CD14-positive monocyte (primary cell): ENCODE data around the gene OSBPL2. TPM values are rescaled to one million over a fixed set of nuclear protein-coding genes. Genes with fewer than 3 reads are reported as not detected.

ENCODE experiments used
- DNase-seq, 3 donors: peaks; one replicate each; pipeline ENCODE4 v3.0.0-alpha.2; 2011 to 2022
- H2AFZ ChIP-seq: 2 replicates; pipeline ENCODE4 v1.6.0; 2012; ENCODE audit warnings: mild to moderate bottlenecking, low read depth, low read length, inconsistent platforms; ENCODE audit not compliant: insufficient read depth, poor library complexity, severe bottlenecking
- H3K27ac ChIP-seq, 2 donors: 1 replicate in 1 of 2; 2 replicates in 1 of 2; pipeline ENCODE4 v1.5.1; 2012 to 2013; ENCODE audit warnings: low read length in 2 of 2, control low read depth in 1 of 2, inconsistent platforms in 1 of 2, low read depth in 1 of 2, mild to moderate bottlenecking in 1 of 2
- H3K27me3 ChIP-seq, 2 donors: one replicate each; pipeline versions ENCODE4 v1.6.0 to v1.6.1; 2011 to 2013; ENCODE audit warnings: low read length in 2 of 2; ENCODE audit not compliant: control insufficient read depth in 2 of 2, insufficient read depth in 2 of 2
- H3K36me3 ChIP-seq, 2 donors: replicated peaks in 1 of 2; 1 replicate in 1 of 2; 2 replicates in 1 of 2; pipeline versions ENCODE4 v1.5.1 to v1.6.1; 2012 to 2013; ENCODE audit warnings: low read length in 2 of 2, control low read depth in 1 of 2, inconsistent platforms in 1 of 2, mild to moderate bottlenecking in 1 of 2; ENCODE audit not compliant: insufficient read depth in 2 of 2, control insufficient read depth in 1 of 2
- H3K4me1 ChIP-seq, 2 donors: 1 replicate in 1 of 2; 2 replicates in 1 of 2; pipeline versions ENCODE4 v1.5.1 to v1.6.1; 2012 to 2013; ENCODE audit warnings: low read length in 2 of 2, control low read depth in 1 of 2, inconsistent platforms in 1 of 2, mild to moderate bottlenecking in 1 of 2, moderate library complexity in 1 of 2; ENCODE audit not compliant: insufficient read depth in 2 of 2, control insufficient read depth in 1 of 2
- H3K4me2 ChIP-seq: replicated peaks from 2 replicates; pipeline ENCODE3; 2012; ENCODE audit warnings: low read length, moderate library complexity, mild to moderate bottlenecking; ENCODE audit not compliant: poor library complexity, severe bottlenecking; ENCODE audit errors: extremely low read depth
- H3K4me3 ChIP-seq, 3 experiments: fragments of 200-600 bp in 1 of 3; sonication (generic) in 1 of 3; replicated peaks in 1 of 3; 1 replicate in 2 of 3; 2 replicates in 1 of 3; pipeline ENCODE4 v1.5.1; 2011 to 2013; ENCODE audit warnings: low read length in 3 of 3, mild to moderate bottlenecking in 3 of 3, control low read depth in 2 of 3, low read depth in 2 of 3, inconsistent platforms in 1 of 3, moderate library complexity in 1 of 3
- H3K79me2 ChIP-seq: 2 replicates; pipeline ENCODE4 v1.6.0; 2012; ENCODE audit warnings: mild to moderate bottlenecking, control low read depth, inconsistent platforms, low read length, moderate library complexity; ENCODE audit not compliant: insufficient read depth
- H3K9ac ChIP-seq: 2 replicates; pipeline ENCODE4 v1.6.0; 2017; ENCODE audit warnings: low read length, mild to moderate bottlenecking; ENCODE audit not compliant: insufficient read depth, poor library complexity, severe bottlenecking
- H3K9me3 ChIP-seq, 2 donors: replicated peaks in 1 of 2; 1 replicate in 1 of 2; 2 replicates in 1 of 2; pipeline versions ENCODE4 v1.5.1 to v1.6.1; 2012 to 2013; ENCODE audit warnings: low read length in 2 of 2, control low read depth in 1 of 2; ENCODE audit not compliant: control insufficient read depth in 1 of 2, insufficient read depth in 1 of 2
- H4K20me1 ChIP-seq: 2 replicates; pipeline ENCODE4 v1.6.0; 2012; ENCODE audit warnings: mild to moderate bottlenecking, low read length, control low read depth, moderate library complexity; ENCODE audit not compliant: insufficient read depth
- H3K27ac Mint-ChIP-seq, 7 donors: one replicate each; pipeline ENCODE4 v1.8.0; 2020; ENCODE audit warnings: mild to moderate bottlenecking in 7 of 7, mixed read lengths in 7 of 7, moderate library complexity in 6 of 7, inconsistent platforms in 2 of 7
- H3K27me3 Mint-ChIP-seq, 3 donors: one replicate each; pipeline ENCODE4 v1.8.0; 2021 to 2022; ENCODE audit warnings: low read depth in 3 of 3, mild to moderate bottlenecking in 3 of 3, mixed read lengths in 3 of 3, moderate library complexity in 3 of 3, inconsistent platforms in 1 of 3
- H3K36me3 Mint-ChIP-seq, 2 donors: one replicate each; pipeline ENCODE4 v1.8.0; 2020; ENCODE audit warnings: mixed read lengths in 2 of 2, inconsistent platforms in 1 of 2, mild to moderate bottlenecking in 1 of 2
- H3K4me1 Mint-ChIP-seq: one replicate; pipeline ENCODE4 v1.8.0; 2020; ENCODE audit warnings: mild to moderate bottlenecking, mixed read lengths
- H3K4me3 Mint-ChIP-seq, 2 donors: one replicate each; pipeline ENCODE4 v1.8.0; 2020; ENCODE audit warnings: mild to moderate bottlenecking in 2 of 2, mixed read lengths in 2 of 2, moderate library complexity in 1 of 2
- H3K9me3 Mint-ChIP-seq, 7 donors: one replicate each; pipeline ENCODE4 v1.8.0; 2020 to 2022; ENCODE audit warnings: mixed read lengths in 7 of 7, mild to moderate bottlenecking in 6 of 7, moderate library complexity in 6 of 7, inconsistent platforms in 2 of 7
- WGBS: methylation state at CpG from one replicate; pipeline ENCODE4 v1.1.5; 2013; ENCODE audit warnings: missing lambda C conversion rate; ENCODE audit not compliant: insufficient coverage; 5-methylcytosine and 5-hydroxymethylcytosine counted together
- intact Hi-C, 2 donors: fragments of 100-400 bp; cut with micrococcal nuclease; formaldehyde crosslinking; loops; one replicate each; pipeline versions ENCODE4 v1.15.0 to v1.15.1; 2023
- polyA plus RNA-seq, 3 donors: library from polyadenylated mRNA; depleted of rRNA in 1 of 3; unstranded in 2 of 3; stranded (reverse) in 1 of 3; fragments of 300-500 nt in 2 of 3; fragments of >200 nt in 1 of 3; fragmentation: Illumina TruSeq in 2 of 3; gene quantifications; 1 replicate in 2 of 3; 2 replicates in 1 of 3; pipeline ENCODE4 v1.2.3, GENCODE V29; 2012 to 2021
- TF ChIP-seq, protein P1 (sequence below): fragments of 200-600 bp; IDR thresholded peaks from one replicate; pipeline ENCODE4 v1.8.0; 2022; ENCODE audit warnings: antibody characterized with exemption, mild to moderate bottlenecking

Gene OSBPL2
- polyA plus RNA-seq, 3 donors: 12.9 to 29.1 (median 17.9) TPM

DNA sequence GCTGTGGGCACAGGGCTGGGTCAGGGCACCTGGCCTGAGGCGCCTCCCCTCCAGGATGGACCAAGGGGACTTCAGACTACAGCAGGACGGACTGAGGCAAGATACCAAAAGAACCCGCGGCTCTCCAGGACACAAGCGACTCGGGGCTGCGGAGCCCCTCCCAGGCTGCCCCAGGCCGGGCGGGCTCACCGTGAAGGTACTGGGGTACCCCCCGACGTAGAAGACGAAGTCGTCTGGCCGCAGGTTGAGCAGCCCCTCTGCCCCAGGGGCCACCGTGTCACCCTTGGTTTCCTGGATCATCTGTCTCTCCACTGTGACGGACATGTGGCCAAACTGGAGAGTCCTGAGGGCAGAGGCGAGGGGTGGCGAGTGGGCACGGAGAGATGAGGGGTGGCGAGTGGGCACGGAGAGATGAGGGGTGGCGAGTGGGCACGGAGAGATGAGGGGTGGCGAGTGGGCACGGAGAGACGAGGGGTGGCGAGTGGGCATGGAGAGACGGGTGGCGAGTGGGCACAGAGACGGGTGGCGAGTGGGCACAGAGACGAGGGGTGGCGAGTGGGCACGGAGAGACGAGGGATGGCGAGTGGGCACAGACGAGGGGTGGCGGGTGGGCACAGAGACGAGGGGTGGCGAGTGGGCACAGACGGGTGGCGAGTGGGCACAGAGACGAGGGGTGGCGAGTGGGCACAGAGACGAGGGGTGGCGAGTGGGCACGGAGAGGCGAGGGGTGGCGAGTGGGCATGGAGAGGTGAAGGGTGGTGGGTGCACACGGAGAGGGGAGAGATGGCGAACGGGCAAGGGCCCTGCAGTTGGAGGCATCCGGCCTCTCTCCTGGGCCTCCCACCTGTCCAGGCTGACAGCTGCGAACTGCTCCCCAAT lies 75.4 kb downstream of the OSBPL2 start:
- no peaks in the 10 kb centered on the region for H3K4me1 ChIP-seq

GRCh38 chr20:62314339-62314638 lies 76.0 kb downstream of the OSBPL2 start:
- Mint-ChIP-seq H3K36me3 (peaks cover 0 to 4% of the 10 kb centered on the region in 2 donors), H3K27me3 (peaks cover 0 to 2% (median 2%) of the 10 kb centered on the region in 3 donors), H3K4me3 (no peak overlapping the region), H3K4me1 (no peaks in the 10 kb centered on the region), H3K27ac (no peak overlapping the region), H3K9me3 (peaks cover 0 to 5% (median 0%) of the 10 kb centered on the region in 7 donors)
- no peak for DNase-seq
- no peaks in the 10 kb centered on the region for H3K79me2 ChIP-seq
- H3K27ac ChIP-seq: no peak overlapping the region
- no peaks in the 10 kb centered on the region for H4K20me1 ChIP-seq
- no peaks in the 10 kb centered on the region for H3K36me3 ChIP-seq
- H3K27me3 ChIP-seq: no peaks in the 10 kb centered on the region
- H2AFZ ChIP-seq: no peak overlapping the region
- TF ChIP-seq, protein P1, sequence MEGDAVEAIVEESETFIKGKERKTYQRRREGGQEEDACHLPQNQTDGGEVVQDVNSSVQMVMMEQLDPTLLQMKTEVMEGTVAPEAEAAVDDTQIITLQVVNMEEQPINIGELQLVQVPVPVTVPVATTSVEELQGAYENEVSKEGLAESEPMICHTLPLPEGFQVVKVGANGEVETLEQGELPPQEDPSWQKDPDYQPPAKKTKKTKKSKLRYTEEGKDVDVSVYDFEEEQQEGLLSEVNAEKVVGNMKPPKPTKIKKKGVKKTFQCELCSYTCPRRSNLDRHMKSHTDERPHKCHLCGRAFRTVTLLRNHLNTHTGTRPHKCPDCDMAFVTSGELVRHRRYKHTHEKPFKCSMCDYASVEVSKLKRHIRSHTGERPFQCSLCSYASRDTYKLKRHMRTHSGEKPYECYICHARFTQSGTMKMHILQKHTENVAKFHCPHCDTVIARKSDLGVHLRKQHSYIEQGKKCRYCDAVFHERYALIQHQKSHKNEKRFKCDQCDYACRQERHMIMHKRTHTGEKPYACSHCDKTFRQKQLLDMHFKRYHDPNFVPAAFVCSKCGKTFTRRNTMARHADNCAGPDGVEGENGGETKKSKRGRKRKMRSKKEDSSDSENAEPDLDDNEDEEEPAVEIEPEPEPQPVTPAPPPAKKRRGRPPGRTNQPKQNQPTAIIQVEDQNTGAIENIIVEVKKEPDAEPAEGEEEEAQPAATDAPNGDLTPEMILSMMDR: no peak
- H3K9ac ChIP-seq: no peak overlapping the region
- intact Hi-C loops: no loop called here
- peaks cover 0 to 5% of the 10 kb centered on the region in 2 donors for H3K9me3 ChIP-seq
- 97% methylated on average over 12 of the region's 12 CpGs for WGBS
- H3K4me2 ChIP-seq: no peak overlapping the region
- no peak overlapping the region for H3K4me3 ChIP-seq
- H3K4me1 ChIP-seq: no peaks in the 10 kb centered on the region

More for the DNA sequence above, 75.4 kb downstream of the OSBPL2 start:
- H3K9ac ChIP-seq: no peak overlapping the region
- H3K27me3 Mint-ChIP-seq: peaks cover 0 to 2% (median 1%) of the 10 kb centered on the region in 3 donors
- no peaks in the 10 kb centered on the region for H3K27me3 ChIP-seq
- no peak overlapping the region for H3K27ac ChIP-seq
- no peak for DNase-seq
- no peak overlapping the region for H3K4me3 Mint-ChIP-seq
- no peak overlapping the region for H3K4me2 ChIP-seq
- TF ChIP-seq, protein P1: no peak
- H4K20me1 ChIP-seq: peaks cover 2% of the 10 kb centered on the region
- no peaks in the 10 kb centered on the region for H3K4me1 Mint-ChIP-seq
- H3K79me2 ChIP-seq: no peaks in the 10 kb centered on the region
- H2AFZ ChIP-seq: no peak overlapping the region
- peaks cover 0 to 3% (median 0%) of the 10 kb centered on the region in 7 donors for H3K9me3 Mint-ChIP-seq
- H3K4me3 ChIP-seq: no peak overlapping the region
- H3K36me3 Mint-ChIP-seq: peaks cover 4 to 9% of the 10 kb centered on the region in 2 donors
- H3K36me3 ChIP-seq: peaks cover 4 to 6% of the 10 kb centered on the region in 2 donors
- peaks cover 0 to 5% of the 10 kb centered on the region in 2 donors for H3K9me3 ChIP-seq
- WGBS: 94% methylated on average over 51 of the region's 55 CpGs
- no peak overlapping the region for H3K27ac Mint-ChIP-seq
- intact Hi-C loops: no loop called here
